Gastrocnemius medialis (tissue), 4 donors: ENCODE data around the gene OR2K2. TPM values are rescaled to one million over a fixed set of nuclear protein-coding genes. Genes with fewer than 3 reads are reported as not detected.

Experiments used
- ATAC-seq, 2 donors: fragments of 150-250 bp; one replicate each; pipeline ENCODE4 v1.9.1; 2016
- DNase-seq, 2 donors: peaks; one replicate each; pipeline ENCODE4 v3.0.0-alpha.2; 2019
- H3K27ac ChIP-seq, 4 donors: fragments of 200-600 bp; sonication (generic); 1 replicate in 1 of 4; 2 replicates in 3 of 4; pipeline ENCODE4 v1.5.1; 2016 to 2018; ENCODE audit warnings: mild to moderate bottlenecking in 2 of 4, moderate library complexity in 1 of 4
- H3K27me3 ChIP-seq, 3 donors: fragments of 200-600 bp; sonication (generic) in 2 of 3; 1 replicate in 1 of 3; 2 replicates in 2 of 3; pipeline versions ENCODE4 v1.5.1 to v1.6.0; 2016 to 2019; ENCODE audit warnings: mild to moderate bottlenecking in 1 of 3, moderate library complexity in 1 of 3
- H3K36me3 ChIP-seq, 2 donors: fragments of 200-600 bp; sonication (generic) in 1 of 2; one replicate each; pipeline ENCODE4 v1.5.1; 2017 to 2018
- H3K4me1 ChIP-seq, 2 donors: fragments of 200-600 bp; sonication (generic) in 1 of 2; one replicate each; pipeline ENCODE4 v1.5.1; 2016 to 2017; ENCODE audit warnings: mild to moderate bottlenecking in 2 of 2
- H3K4me3 ChIP-seq, 4 donors: fragments of 200-600 bp; sonication (generic) in 3 of 4; 1 replicate in 1 of 4; 2 replicates in 3 of 4; pipeline ENCODE4 v1.5.1; 2016 to 2019; ENCODE audit warnings: mild to moderate bottlenecking in 2 of 4
- H3K9me3 ChIP-seq, 3 donors: fragments of 200-600 bp; sonication (generic) in 2 of 3; 1 replicate in 1 of 3; 2 replicates in 2 of 3; pipeline ENCODE4 v1.5.1; 2016 to 2019
- POLR2A ChIP-seq, 2 donors: fragments of 450-650 bp; IDR thresholded peaks; one replicate each; pipeline ENCODE4 v1.6.1; 2017; ENCODE audit warnings: antibody characterized with exemption in 2 of 2, mild to moderate bottlenecking in 2 of 2, moderate library complexity in 2 of 2
- in situ Hi-C, 4 donors: fragments of 200-750 bp; cut with MboI; loops; one replicate each; pipeline versions ENCODE4 v1.15.0 to v1.8.0; 2017; ENCODE audit warnings: low sequenced_read_pairs in 4 of 4
- intact Hi-C: fragments of 100-400 bp; cut with DNase I; formaldehyde crosslinking; loops from one replicate; pipeline ENCODE4 v1.15.1; 2023; ENCODE audit warnings: low total_unique reads
- total RNA-seq, 4 donors: library from RNA; depleted of rRNA; stranded (reverse); fragments of >200 nt; gene quantifications; one replicate each; pipeline versions ENCODE4 v1.1.0 to v1.2.3, GENCODE V29; 2016
- TF ChIP-seq, protein P1 (sequence below), 5 experiments: fragments of 450-650 bp in 3 of 5; fragments of 200-600 bp in 2 of 5; sonication (generic) in 2 of 5; IDR thresholded peaks in 4 of 5; conservative IDR thresholded peaks in 1 of 5; 1 replicate in 4 of 5; 2 replicates in 1 of 5; pipeline ENCODE4 v1.5.1; 2016 to 2019; ENCODE audit warnings: antibody characterized with exemption in 5 of 5, mild to moderate bottlenecking in 3 of 5, moderate library complexity in 3 of 5

Gene OR2K2
- 1 to 10 TPM in 1 of 4 donors, not detected in 3; 6.7 TPM for total RNA-seq

- DNase-seq (no peak), ATAC-seq (no peak)
- Histone ChIP-seq H3K4me3 (no peak within 1 kb of the TSS), H3K36me3 (no peaks in the 10 kb centered on the region), H3K9me3 (no peaks in the 10 kb centered on the region), H3K27ac (no peak within 1 kb of the TSS), H3K27me3 (peaks cover 0 to 3% (median 0%) of the 10 kb centered on the region in 3 donors), H3K4me1 (no peaks in the 10 kb centered on the region)
- in situ Hi-C loops: no loop called here
- TF ChIP-seq POLR2A (IDR thresholded peaks at IDR 0.05): no peak
- intact Hi-C loops: no loop called here
Observed at GRCh38 chr9:111330124-111330523, at the start of gene OR2K2. Gene OR2K2 (minus strand): TSS chr9:111330224. CDS start chr9:111328433, 1,791 bp downstream.

DNA sequence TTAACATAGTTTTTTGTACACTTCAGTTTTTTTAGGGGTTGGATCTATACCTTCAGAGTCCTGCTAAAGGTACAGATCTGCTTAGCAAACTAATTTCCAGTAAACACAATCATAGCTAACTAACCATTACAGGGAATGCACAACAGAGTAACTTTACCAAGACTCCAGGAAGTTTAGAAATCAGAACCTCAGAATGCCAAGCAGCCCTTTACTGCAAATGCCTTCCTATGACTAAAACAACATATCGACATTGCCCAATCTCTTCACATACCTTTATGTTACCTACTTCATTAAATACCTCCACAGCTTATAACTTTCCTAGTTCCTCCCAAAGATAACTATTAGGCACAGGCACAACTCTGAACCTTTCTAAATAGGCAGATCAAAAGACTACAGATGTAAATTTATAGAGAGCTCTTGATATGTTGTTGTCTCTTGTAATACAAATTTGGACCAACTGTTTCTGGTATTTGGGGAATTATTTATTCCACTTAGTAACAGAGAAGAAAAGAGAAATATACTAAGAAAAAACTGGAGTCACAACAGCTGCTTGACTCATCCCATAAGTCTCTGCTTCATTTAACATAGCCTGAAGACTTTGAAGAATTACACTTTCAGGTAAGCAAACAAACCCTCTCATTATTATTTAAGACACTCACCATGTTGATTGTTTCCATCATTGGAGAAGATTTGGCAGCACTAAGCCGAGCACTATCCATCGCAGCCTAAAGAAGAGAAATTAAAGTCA, 46.0 kb upstream of the OR2K2 start:
- in situ Hi-C loops (no loop called here), intact Hi-C loops (loop anchor here (5.0 kb wide), 1 partner anchor 36 kb away; no protein-coding TSS in a partner anchor)
- H3K27me3 ChIP-seq: no peaks in the 10 kb centered on the region
- no peak for TF ChIP-seq POLR2A (IDR thresholded peaks at IDR 0.05)
- TF ChIP-seq, protein P1, sequence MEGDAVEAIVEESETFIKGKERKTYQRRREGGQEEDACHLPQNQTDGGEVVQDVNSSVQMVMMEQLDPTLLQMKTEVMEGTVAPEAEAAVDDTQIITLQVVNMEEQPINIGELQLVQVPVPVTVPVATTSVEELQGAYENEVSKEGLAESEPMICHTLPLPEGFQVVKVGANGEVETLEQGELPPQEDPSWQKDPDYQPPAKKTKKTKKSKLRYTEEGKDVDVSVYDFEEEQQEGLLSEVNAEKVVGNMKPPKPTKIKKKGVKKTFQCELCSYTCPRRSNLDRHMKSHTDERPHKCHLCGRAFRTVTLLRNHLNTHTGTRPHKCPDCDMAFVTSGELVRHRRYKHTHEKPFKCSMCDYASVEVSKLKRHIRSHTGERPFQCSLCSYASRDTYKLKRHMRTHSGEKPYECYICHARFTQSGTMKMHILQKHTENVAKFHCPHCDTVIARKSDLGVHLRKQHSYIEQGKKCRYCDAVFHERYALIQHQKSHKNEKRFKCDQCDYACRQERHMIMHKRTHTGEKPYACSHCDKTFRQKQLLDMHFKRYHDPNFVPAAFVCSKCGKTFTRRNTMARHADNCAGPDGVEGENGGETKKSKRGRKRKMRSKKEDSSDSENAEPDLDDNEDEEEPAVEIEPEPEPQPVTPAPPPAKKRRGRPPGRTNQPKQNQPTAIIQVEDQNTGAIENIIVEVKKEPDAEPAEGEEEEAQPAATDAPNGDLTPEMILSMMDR (IDR thresholded peaks at IDR 0.05 in 4 of 5, conservative IDR thresholded peaks at IDR 0.05 in 1 of 5): no peak
- no peak overlapping the region for H3K4me3 ChIP-seq
- H3K27ac ChIP-seq: no peak overlapping the region
- no peaks in the 10 kb centered on the region for H3K4me1 ChIP-seq
- H3K9me3 ChIP-seq: no peaks in the 10 kb centered on the region
- DNase-seq (no peak), ATAC-seq (no peak)
- H3K36me3 ChIP-seq: peaks cover 8 to 97% of the 10 kb centered on the region in 2 donors

GRCh38 chr9:111375062-111375461, 45.0 kb upstream of the OR2K2 start:
- peaks cover 16 to 97% of the 10 kb centered on the region in 2 donors for H3K36me3 ChIP-seq
- no peaks in the 10 kb centered on the region for H3K9me3 ChIP-seq
- H3K27ac ChIP-seq: no peak overlapping the region
- no peak overlapping the region for H3K4me3 ChIP-seq
- TF ChIP-seq, protein P1 (IDR thresholded peaks at IDR 0.05 in 4 of 5, conservative IDR thresholded peaks at IDR 0.05 in 1 of 5): no peak
- TF ChIP-seq POLR2A (IDR thresholded peaks at IDR 0.05): no peak
- H3K4me1 ChIP-seq: no peaks in the 10 kb centered on the region
- in situ Hi-C loops: no loop called here
- H3K27me3 ChIP-seq: no peaks in the 10 kb centered on the region
- intact Hi-C loops: loop anchor here (5.0 kb wide), 1 partner anchor 37 kb away; no protein-coding TSS in a partner anchor
- no peak for ATAC-seq
- DNase-seq: no peak

GRCh38 chr9:111372297-111372696, 42.3 kb upstream of the OR2K2 start:
- H3K27me3 ChIP-seq: no peaks in the 10 kb centered on the region
- H3K27ac ChIP-seq: no peak overlapping the region
- no peak overlapping the region for H3K4me3 ChIP-seq
- in situ Hi-C loops (no loop called here), intact Hi-C loops (no loop called here)
- no peaks in the 10 kb centered on the region for H3K4me1 ChIP-seq
- no peak for ATAC-seq
- DNase-seq: no peak
- H3K36me3 ChIP-seq: peaks cover 15 to 100% of the 10 kb centered on the region in 2 donors
- no peaks in the 10 kb centered on the region for H3K9me3 ChIP-seq
- TF ChIP-seq, protein P1 (IDR thresholded peaks at IDR 0.05 in 4 of 5, conservative IDR thresholded peaks at IDR 0.05 in 1 of 5): no peak
- no peak for TF ChIP-seq POLR2A (IDR thresholded peaks at IDR 0.05)

GRCh38 chr9:111366978-111367377, 37.0 kb upstream of the OR2K2 start:
- Histone ChIP-seq H3K4me3 (no peak overlapping the region), H3K27me3 (no peaks in the 10 kb centered on the region), H3K27ac (no peak overlapping the region), H3K36me3 (peaks cover 15 to 100% of the 10 kb centered on the region in 2 donors), H3K9me3 (no peaks in the 10 kb centered on the region), H3K4me1 (no peaks in the 10 kb centered on the region)
- DNase-seq: no peak
- in situ Hi-C loops: no loop called here
- intact Hi-C loops: no loop called here
- TF ChIP-seq POLR2A (IDR thresholded peaks at IDR 0.05): no peak
- TF ChIP-seq, protein P1 (IDR thresholded peaks at IDR 0.05 in 4 of 5, conservative IDR thresholded peaks at IDR 0.05 in 1 of 5): no peak
- no peak for ATAC-seq
